ENCODE measurements around the gene SHOX.

DNA sequence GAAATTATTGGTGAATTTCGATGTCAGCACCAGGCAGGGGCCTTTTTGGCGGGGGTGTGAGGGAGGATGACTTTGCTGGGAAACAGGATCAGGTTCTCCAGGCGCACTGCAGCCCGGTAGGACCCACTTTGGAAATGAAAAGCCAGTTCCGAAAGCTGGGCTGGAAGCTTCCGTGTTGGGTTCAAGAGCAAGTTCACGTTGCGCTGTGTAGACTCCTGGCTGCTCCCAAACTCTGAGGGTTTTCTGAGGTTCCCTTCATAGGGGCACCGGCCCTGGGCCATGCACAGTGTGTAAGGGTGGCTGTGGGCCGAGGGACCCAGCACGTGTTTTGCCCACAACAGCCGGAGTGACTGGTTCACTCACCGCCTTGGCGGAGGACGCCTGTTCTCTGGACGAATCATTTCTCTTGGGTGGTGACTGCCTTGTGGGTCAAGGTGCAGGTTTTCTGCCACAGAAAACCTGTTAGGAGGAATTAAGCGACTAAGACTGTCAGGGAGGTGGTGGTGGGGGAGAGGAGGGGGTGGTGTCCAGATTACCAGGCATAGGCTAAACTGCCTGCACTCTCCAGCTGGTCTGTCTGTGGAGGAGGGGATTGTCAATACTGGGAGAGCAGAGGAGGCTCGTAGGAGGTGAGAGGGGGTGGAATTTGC, 8.0 kb downstream of the SHOX start:
- TF ChIP-seq CTCF (IDR thresholded peaks at IDR 0.05) = no peak
- TF ChIP-seq POLR2AphosphoS5 (IDR thresholded peaks at IDR 0.05) = no peak

Data from breast epithelium (tissue), 3 donors.